GM23248 (cell line): ENCODE data around the gene ARHGAP24. TPM values are rescaled to one million over a fixed set of nuclear protein-coding genes. Genes with fewer than 3 reads are reported as not detected.

ENCODE experiments used
- DNase-seq: peaks from one replicate; pipeline ENCODE4 v3.0.0-alpha.2; 2015
- H2AFZ ChIP-seq: fragments of 200-600 bp; sonication (generic); 2 replicates; pipeline ENCODE4 v1.6.1; 2016; ENCODE audit warnings: antibody characterized with exemption
- H3F3A ChIP-seq: fragments of 200-600 bp; sonication (generic); 2 replicates; pipeline ENCODE4 v1.6.1; 2016; ENCODE audit warnings: mild to moderate bottlenecking, antibody characterized with exemption, mixed run types; ENCODE audit not compliant: insufficient read depth
- H3K27ac ChIP-seq: fragments of 200-600 bp; sonication (generic); 2 replicates; pipeline ENCODE4 v1.5.1; 2016; ENCODE audit warnings: mild to moderate bottlenecking
- H3K27me3 ChIP-seq: fragments of 200-600 bp; sonication (generic); replicated peaks from 2 replicates; pipeline ENCODE4 v1.6.1; 2016; ENCODE audit warnings: mild to moderate bottlenecking; ENCODE audit not compliant: insufficient read depth
- H3K36me3 ChIP-seq: fragments of 200-600 bp; sonication (generic); 2 replicates; pipeline ENCODE4 v1.6.1; 2016; ENCODE audit warnings: low read depth, mild to moderate bottlenecking
- H3K4me1 ChIP-seq: fragments of 200-600 bp; sonication (generic); 2 replicates; pipeline ENCODE4 v1.6.1; 2016; ENCODE audit warnings: mild to moderate bottlenecking; ENCODE audit not compliant: insufficient read depth
- H3K4me2 ChIP-seq: fragments of 200-600 bp; sonication (generic); one replicate; pipeline ENCODE4 v1.6.1; 2016; ENCODE audit warnings: mild to moderate bottlenecking; ENCODE audit not compliant: unreplicated experiment
- H3K4me3 ChIP-seq: fragments of 200-600 bp; sonication (generic); 2 replicates; pipeline ENCODE4 v1.5.1; 2016; ENCODE audit warnings: mild to moderate bottlenecking
- H3K79me2 ChIP-seq: fragments of 200-600 bp; sonication (generic); 2 replicates; pipeline ENCODE4 v1.6.1; 2016; ENCODE audit warnings: mild to moderate bottlenecking; ENCODE audit not compliant: insufficient read depth
- H3K9ac ChIP-seq: fragments of 200-600 bp; sonication (generic); 2 replicates; pipeline ENCODE4 v1.6.1; 2016; ENCODE audit warnings: mild to moderate bottlenecking
- H3K9me2 ChIP-seq: fragments of 200-600 bp; sonication (generic); 2 replicates; pipeline ENCODE4 v1.6.1; 2016; ENCODE audit warnings: mixed run types, mild to moderate bottlenecking, moderate library complexity; ENCODE audit not compliant: insufficient read depth
- H3K9me3 ChIP-seq: fragments of 200-600 bp; sonication (generic); one replicate; pipeline ENCODE4 v1.6.1; 2017; ENCODE audit warnings: low read depth
- H4K20me1 ChIP-seq: fragments of 200-600 bp; sonication (generic); 2 replicates; pipeline ENCODE4 v1.6.0; 2016; ENCODE audit not compliant: insufficient read depth
- EZH2 ChIP-seq: fragments of 200-600 bp; sonication (generic); IDR thresholded peaks from 2 replicates; pipeline ENCODE4 v1.6.1; 2018; ENCODE audit warnings: antibody characterized with exemption, mild to moderate bottlenecking; ENCODE audit not compliant: insufficient read depth, poor library complexity, severe bottlenecking
- EZH2phosphoT487 ChIP-seq: fragments of 200-600 bp; sonication (generic); IDR thresholded peaks from 2 replicates; pipeline ENCODE4 v1.6.1; 2018; ENCODE audit warnings: antibody characterized with exemption, moderate library complexity, mild to moderate bottlenecking, low read depth; ENCODE audit not compliant: insufficient read depth
- WGBS, 2 experiments: methylation state at CpG; one replicate each; pipeline ENCODE4 v1.1.6; 2015 to 2017; ENCODE audit warnings: low lambda C conversion rate in 2 of 2, low coverage in 1 of 2; ENCODE audit errors: missing lambda C conversion rate in 2 of 2; 5-methylcytosine and 5-hydroxymethylcytosine counted together
- in situ Hi-C: fragments of 300-500 bp; cut with MboI; formaldehyde crosslinking; loops from 2 replicates; pipeline ENCODE4 v1.15.0; 2020
- polyA plus RNA-seq: library from polyadenylated mRNA; unstranded; fragments of >200 nt; fragmentation: Nextera tagmentation; extraction: Ambion mirVana; gene quantifications from 2 replicates; pipeline ENCODE4 v1.2.1, GENCODE V29; 2016
- total RNA-seq: library from RNA; depleted of rRNA; stranded (reverse); fragments of >200 nt; shearing (Covaris generic); gene quantifications from 2 replicates; pipeline ENCODE4 v1.2.3, GENCODE V29; 2014

The ARHGAP24 gene
- total and polyA plus RNA-seq, 2 experiments from 2014 or later, result 24.1 to 31.6 TPM

GRCh38 chr4:85940151-85940550 lies 465.2 kb downstream of the ARHGAP24 start:
- Histone ChIP-seq H3K9me2 (no peaks in the 10 kb centered on the region), H4K20me1 (no peaks in the 10 kb centered on the region), H3K9me3 (no peaks in the 10 kb centered on the region), H3K27me3 (no peaks in the 10 kb centered on the region), H3K4me2 (peak overlapping the region; percentile 91), H3F3A (0 out of 2 replicates have a peak, but pooled peaks cover 10% of the 10 kb centered on the region), H2AFZ (peak overlapping the region; percentile 64; the same call in 1 of the 2 replicates), H3K4me3 (peak overlapping the region; percentile 68), H3K27ac (0 out of 2 replicates have a peak overlapping the region, but pooled peaks have one; percentile 30), H3K79me2 (peaks cover 72% of the 10 kb centered on the region), H3K36me3 (peaks cover 4% of the 10 kb centered on the region), H3K4me1 (peaks cover 15% of the 10 kb centered on the region; the same call in 1 of the 2 replicates), H3K9ac (peak overlapping the region; percentile 73)
- DNase-seq, result peak; percentile 18
- in situ Hi-C loops, result no loop called here
- TF ChIP-seq EZH2 (no peak), EZH2phosphoT487 (no peak)

DNA sequence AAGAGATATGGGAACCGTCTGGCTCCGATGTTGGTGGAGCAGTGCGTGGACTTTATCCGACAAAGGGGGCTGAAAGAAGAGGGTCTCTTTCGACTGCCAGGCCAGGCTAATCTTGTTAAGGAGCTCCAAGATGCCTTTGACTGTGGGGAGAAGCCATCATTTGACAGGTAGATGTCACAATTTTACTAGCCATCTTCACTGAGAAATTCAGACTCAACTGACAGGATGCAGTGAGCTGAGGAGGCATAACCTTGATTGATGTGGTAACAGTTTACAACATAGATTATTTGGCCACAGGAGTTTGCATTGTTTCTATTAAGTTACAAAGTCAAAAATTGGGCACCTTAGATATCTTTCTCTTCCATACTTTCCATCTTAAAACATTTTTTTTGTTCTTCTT lies 467.2 kb downstream of the ARHGAP24 start:
- no peak for TF ChIP-seq EZH2phosphoT487
- TF ChIP-seq EZH2, result no peak
- Histone ChIP-seq H3K4me1 (peaks cover 21% of the 10 kb centered on the region; the same call in 1 of the 2 replicates), H3K9ac (no peak overlapping the region), H3K36me3 (peaks cover 4% of the 10 kb centered on the region), H2AFZ (no peak overlapping the region), H3K4me2 (no peak overlapping the region), H3K9me2 (no peaks in the 10 kb centered on the region), H3K9me3 (no peaks in the 10 kb centered on the region), H3K79me2 (peaks cover 81% of the 10 kb centered on the region), H3K27me3 (no peaks in the 10 kb centered on the region), H3K4me3 (no peak overlapping the region), H3F3A (peaks cover 17% of the 10 kb centered on the region; the same call in 1 of the 2 replicates), H3K27ac (no peak overlapping the region), H4K20me1 (no peaks in the 10 kb centered on the region)
- 97 to 98% methylated on average over 5 of the region's 5 CpGs for WGBS, 2 experiments
- in situ Hi-C loops, result no loop called here
- DNase-seq, result no peak

DNA sequence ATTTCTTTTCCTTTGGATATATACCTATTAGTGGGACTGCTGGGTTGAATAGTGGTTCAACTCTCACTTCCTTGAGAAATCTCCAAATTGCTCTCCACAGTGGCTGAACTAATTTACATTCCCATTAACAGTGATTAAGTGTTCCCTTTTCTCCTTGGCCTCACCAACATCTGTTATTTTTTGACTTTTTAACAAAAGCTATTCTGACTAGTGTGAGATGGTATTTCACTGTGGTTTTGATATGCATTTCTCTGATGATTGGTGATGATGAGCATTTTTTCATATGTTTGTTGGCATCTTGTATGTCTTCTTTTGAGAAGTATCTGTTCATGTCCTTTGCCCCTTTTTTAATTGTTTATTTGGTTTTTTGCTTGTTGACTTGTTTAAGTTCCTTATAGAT lies 471.9 kb downstream of the ARHGAP24 start:
- in situ Hi-C loops, result no loop called here
- TF ChIP-seq EZH2 (no peak), EZH2phosphoT487 (no peak)

DNA sequence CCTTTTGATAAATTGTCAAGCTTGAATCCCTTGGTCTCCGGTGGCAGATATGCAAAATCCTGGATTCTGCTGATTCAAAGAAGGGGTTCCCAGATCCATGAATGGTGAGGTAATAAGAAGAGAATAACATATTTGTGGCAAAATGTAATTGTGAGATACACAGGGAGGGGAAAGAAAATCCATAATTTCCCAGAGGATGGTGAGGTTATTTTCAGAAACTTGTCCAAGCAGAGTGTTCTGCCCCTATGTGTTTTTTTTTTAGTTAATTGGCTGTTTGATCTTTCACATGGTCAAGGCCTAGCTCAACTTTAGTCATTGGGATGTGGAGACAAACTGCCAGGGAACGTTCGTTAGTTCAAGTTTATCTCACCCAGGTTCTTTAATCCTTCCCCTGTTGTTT lies 476.1 kb downstream of the ARHGAP24 start:
- in situ Hi-C loops, result loop anchor here (25.0 kb wide), 1 partner anchor 814 kb away; no protein-coding TSS in a partner anchor
- H3K79me2 ChIP-seq, result peaks cover 79% of the 10 kb centered on the region

More for the DNA sequence above, 471.9 kb downstream of the ARHGAP24 start:
- Histone ChIP-seq H3K9me2 (no peaks in the 10 kb centered on the region), H4K20me1 (no peaks in the 10 kb centered on the region), H3K36me3 (peaks cover 4% of the 10 kb centered on the region), H3K4me3 (no peak overlapping the region), H3K4me2 (no peak overlapping the region), H3K9ac (no peak overlapping the region), H3K9me3 (no peaks in the 10 kb centered on the region), H3F3A (peaks cover 13% of the 10 kb centered on the region; the same call in 1 of the 2 replicates), H3K27ac (no peak overlapping the region), H3K4me1 (0 out of 2 replicates have a peak, but pooled peaks cover 5% of the 10 kb centered on the region), H3K27me3 (no peaks in the 10 kb centered on the region), H3K79me2 (peaks cover 82% of the 10 kb centered on the region), H2AFZ (no peak overlapping the region)
- DNase-seq, result no peak

More for the DNA sequence above, 476.1 kb downstream of the ARHGAP24 start:
- Histone ChIP-seq H3K36me3 (no peaks in the 10 kb centered on the region), H3K9me2 (no peaks in the 10 kb centered on the region), H3K4me3 (no peak overlapping the region), H3K4me2 (no peak overlapping the region), H2AFZ (no peak overlapping the region), H4K20me1 (no peaks in the 10 kb centered on the region), H3K4me1 (peaks cover 27% of the 10 kb centered on the region), H3F3A (peaks cover 8% of the 10 kb centered on the region), H3K9ac (no peak overlapping the region), H3K27me3 (no peaks in the 10 kb centered on the region), H3K27ac (no peak overlapping the region), H3K9me3 (no peaks in the 10 kb centered on the region)
- no peak for DNase-seq
- WGBS, 2 experiments, result 96% methylated on average over 3 of the region's 3 CpGs
- TF ChIP-seq EZH2 (no peak), EZH2phosphoT487 (no peak)
